Lower lobe of right lung (tissue), 2 donors: ENCODE results near the gene ENTPD8. TPM values are rescaled to one million over a fixed set of nuclear protein-coding genes. Genes with fewer than 3 reads are reported as not detected.

Experiments
- ATAC-seq, 2 donors: fragments of 200-7000 bp; cut with Tn5 transposase; one replicate each; pipeline ENCODE4 v1.9.1; 2020 to 2022; ENCODE audit warnings: mild to moderate bottlenecking in 2 of 2, moderate library complexity in 2 of 2
- DNase-seq: peaks from one replicate; pipeline ENCODE4 v3.0.0-alpha.2; 2020
- H3K27ac ChIP-seq: fragments of 200-600 bp; one replicate; pipeline ENCODE4 v1.8.0; 2022
- H3K27me3 ChIP-seq: fragments of 200-600 bp; one replicate; pipeline ENCODE4 v1.8.0; 2022; ENCODE audit warnings: low read depth
- H3K36me3 ChIP-seq: fragments of 200-600 bp; one replicate; pipeline ENCODE4 v1.8.0; 2022; ENCODE audit warnings: mild to moderate bottlenecking
- H3K4me1 ChIP-seq: fragments of 200-600 bp; one replicate; pipeline ENCODE4 v1.8.0; 2022
- H3K4me3 ChIP-seq: fragments of 200-600 bp; one replicate; pipeline ENCODE4 v1.8.0; 2022; ENCODE audit warnings: mild to moderate bottlenecking
- H3K9me3 ChIP-seq: fragments of 200-600 bp; one replicate; pipeline ENCODE4 v1.8.0; 2022
- CTCF ChIP-seq: fragments of 200-600 bp; IDR thresholded peaks from one replicate; pipeline ENCODE4 v1.8.0; 2022; ENCODE audit warnings: antibody characterized with exemption, mild to moderate bottlenecking
- intact Hi-C: fragments of 100-400 bp; cut with DNase I; formaldehyde crosslinking; loops from one replicate; pipeline ENCODE4 v1.11.0; 2022
- total RNA-seq: library from RNA; stranded (reverse); fragmentation: NEBNext Ultra II Directional; extraction: Animal tissue kit (Norgen Biotek cat#: 25700); gene quantifications from one replicate; pipeline ENCODE4 v1.2.1, GENCODE V29; 2021
- donor health status: DM: no; HTN: yes; CAD: no; lungs with severe emphysema.

ENTPD8 gene
- total RNA-seq, 1 donor from 2014 or later: 0.15 TPM

- H3K9me3 ChIP-seq: no peaks in the 10 kb centered on the region
- ATAC-seq (peak; percentile 85 to 86), DNase-seq (peak; percentile 73)
- H3K36me3 ChIP-seq: no peaks in the 10 kb centered on the region
- peak overlapping the region; percentile 13 for H3K27ac ChIP-seq
- TF ChIP-seq CTCF: peak; percentile 84
- intact Hi-C loops: no loop called here
- peak overlapping the region; percentile 43 for H3K4me3 ChIP-seq
- H3K4me1 ChIP-seq: peaks cover 39% of the 10 kb centered on the region
- H3K27me3 ChIP-seq: peaks cover 5% of the 10 kb centered on the region
These were observed 34.1 kb downstream of the ENTPD8 start for GRCh38 chr9:137406876-137407589.

GRCh38 chr9:137406085-137406760 is 34.9 kb downstream of the ENTPD8 start:
- no peak for TF ChIP-seq CTCF
- no peaks in the 10 kb centered on the region for H3K36me3 ChIP-seq
- no peaks in the 10 kb centered on the region for H3K9me3 ChIP-seq
- H3K4me3 ChIP-seq: peak overlapping the region; percentile 43
- no peak for DNase-seq
- intact Hi-C loops: no loop called here
- H3K27me3 ChIP-seq: peaks cover 5% of the 10 kb centered on the region
- peak in 1 of 2 donors; percentile 11 for ATAC-seq
- peaks cover 32% of the 10 kb centered on the region for H3K4me1 ChIP-seq
- peak overlapping the region; percentile 13 for H3K27ac ChIP-seq

GRCh38 chr9:137405677-137406081 is 35.5 kb downstream of the ENTPD8 start:
- no peak for DNase-seq
- intact Hi-C loops: no loop called here
- no peak overlapping the region for H3K27ac ChIP-seq

GRCh38 chr9:137404961-137405567 is 36.1 kb downstream of the ENTPD8 start:
- Histone ChIP-seq H3K27me3 (peaks cover 5% of the 10 kb centered on the region), H3K4me1 (peaks cover 24% of the 10 kb centered on the region), H3K27ac (no peak overlapping the region), H3K4me3 (no peak overlapping the region), H3K36me3 (no peaks in the 10 kb centered on the region), H3K9me3 (no peaks in the 10 kb centered on the region)
- no peak for TF ChIP-seq CTCF
- intact Hi-C loops: no loop called here
- DNase-seq: no peak
- no peak for ATAC-seq

More at GRCh38 chr9:137405677-137406081, 35.5 kb downstream of the ENTPD8 start:
- Histone ChIP-seq H3K4me1 (peaks cover 27% of the 10 kb centered on the region), H3K27me3 (peaks cover 5% of the 10 kb centered on the region), H3K4me3 (no peak overlapping the region), H3K36me3 (no peaks in the 10 kb centered on the region), H3K9me3 (no peaks in the 10 kb centered on the region)
- no peak for TF ChIP-seq CTCF
- ATAC-seq: no peak

GRCh38 chr9:137403269-137403668 is 37.9 kb downstream of the ENTPD8 start:
- DNase-seq (no peak), ATAC-seq (no peak)
- intact Hi-C loops: no loop called here
- H3K4me3 ChIP-seq: no peak overlapping the region
- no peak overlapping the region for H3K27ac ChIP-seq
- peaks cover 5% of the 10 kb centered on the region for H3K27me3 ChIP-seq
- peaks cover 24% of the 10 kb centered on the region for H3K4me1 ChIP-seq
- no peak for TF ChIP-seq CTCF
- no peaks in the 10 kb centered on the region for H3K9me3 ChIP-seq
- no peaks in the 10 kb centered on the region for H3K36me3 ChIP-seq
